ENCODE measurements around the gene ACP5.

DNA sequence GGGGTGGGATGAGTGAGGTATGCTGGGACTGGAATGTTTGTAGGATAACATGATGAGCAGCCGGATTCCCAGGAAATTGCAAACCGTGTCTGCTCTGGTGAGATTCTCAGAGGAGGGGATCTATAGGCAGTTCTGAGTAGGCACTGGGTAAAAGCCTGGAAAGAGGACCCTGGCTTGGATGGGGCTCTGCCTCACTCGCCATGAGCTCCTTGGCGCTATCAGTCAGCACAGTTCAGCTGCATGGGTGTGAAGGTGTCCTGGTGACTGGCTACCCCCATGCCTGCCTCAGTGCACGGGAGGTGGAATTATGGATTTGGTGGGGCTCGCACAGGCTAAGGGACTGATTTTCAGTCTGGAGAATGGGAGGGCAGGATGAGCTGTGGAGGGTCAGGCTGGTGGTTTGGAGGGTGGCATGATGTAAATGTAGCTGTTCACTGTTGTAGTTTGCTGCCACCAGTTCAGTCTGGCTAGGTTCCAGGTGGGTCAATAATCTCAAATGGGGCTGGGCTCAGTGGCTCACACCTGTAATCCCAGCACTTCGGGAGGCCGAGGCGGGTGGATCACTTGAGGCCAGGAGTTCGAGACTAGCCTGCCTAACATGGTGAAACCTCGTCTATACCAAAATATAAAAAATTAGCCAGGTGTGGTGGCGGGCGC is 10.7 kb upstream of the ACP5 start:
- TF ChIP-seq, protein P1, sequence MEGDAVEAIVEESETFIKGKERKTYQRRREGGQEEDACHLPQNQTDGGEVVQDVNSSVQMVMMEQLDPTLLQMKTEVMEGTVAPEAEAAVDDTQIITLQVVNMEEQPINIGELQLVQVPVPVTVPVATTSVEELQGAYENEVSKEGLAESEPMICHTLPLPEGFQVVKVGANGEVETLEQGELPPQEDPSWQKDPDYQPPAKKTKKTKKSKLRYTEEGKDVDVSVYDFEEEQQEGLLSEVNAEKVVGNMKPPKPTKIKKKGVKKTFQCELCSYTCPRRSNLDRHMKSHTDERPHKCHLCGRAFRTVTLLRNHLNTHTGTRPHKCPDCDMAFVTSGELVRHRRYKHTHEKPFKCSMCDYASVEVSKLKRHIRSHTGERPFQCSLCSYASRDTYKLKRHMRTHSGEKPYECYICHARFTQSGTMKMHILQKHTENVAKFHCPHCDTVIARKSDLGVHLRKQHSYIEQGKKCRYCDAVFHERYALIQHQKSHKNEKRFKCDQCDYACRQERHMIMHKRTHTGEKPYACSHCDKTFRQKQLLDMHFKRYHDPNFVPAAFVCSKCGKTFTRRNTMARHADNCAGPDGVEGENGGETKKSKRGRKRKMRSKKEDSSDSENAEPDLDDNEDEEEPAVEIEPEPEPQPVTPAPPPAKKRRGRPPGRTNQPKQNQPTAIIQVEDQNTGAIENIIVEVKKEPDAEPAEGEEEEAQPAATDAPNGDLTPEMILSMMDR (IDR thresholded peaks at IDR 0.05): peak in 1 of 7 experiments; percentile 16
- no peak for TF ChIP-seq POLR2A (IDR thresholded peaks at IDR 0.05)
